Small intestine (tissue), 16 donors: ENCODE data around the gene MGST2. TPM values are rescaled to one million over a fixed set of nuclear protein-coding genes. Genes with fewer than 3 reads are reported as not detected.
A peak's percentile ranks its signal among the peaks of the same experiment; 100 is the strongest.

Experiments
- DNase-seq, 2 donors: peaks; one replicate each; pipeline versions ENCODE4 v3.0.0 to v3.0.0-alpha.2; 2013
- FAIRE-seq: peaks from 2 replicates; lab custom pipeline; 2012; peaks lifted over from hg19 to GRCh38; lab: Jason Lieb, UNC
- H3K27ac ChIP-seq, 3 donors: one replicate each; pipeline ENCODE4 v1.5.1; 2013; ENCODE audit warnings: low read length in 2 of 3, mild to moderate bottlenecking in 2 of 3, control low read depth in 1 of 3, inconsistent platforms in 1 of 3, low read depth in 1 of 3, moderate library complexity in 1 of 3
- H3K27me3 ChIP-seq, 3 donors: one replicate each; pipeline ENCODE4 v1.6.1; 2013; ENCODE audit warnings: low read length in 3 of 3, inconsistent platforms in 1 of 3; ENCODE audit not compliant: control insufficient read depth in 3 of 3, insufficient read depth in 3 of 3
- H3K36me3 ChIP-seq, 3 donors: one replicate each; pipeline ENCODE4 v1.6.1; 2013; ENCODE audit warnings: low read length in 3 of 3, inconsistent platforms in 1 of 3, low read depth in 1 of 3, mild to moderate bottlenecking in 1 of 3, moderate library complexity in 1 of 3; ENCODE audit not compliant: control insufficient read depth in 3 of 3, insufficient read depth in 2 of 3
- H3K4me1 ChIP-seq, 3 donors: one replicate each; pipeline ENCODE4 v1.6.1; 2013; ENCODE audit warnings: low read length in 2 of 3, inconsistent platforms in 1 of 3, low read depth in 1 of 3, mild to moderate bottlenecking in 1 of 3, moderate library complexity in 1 of 3; ENCODE audit not compliant: control insufficient read depth in 3 of 3, insufficient read depth in 2 of 3
- H3K4me3 ChIP-seq, 3 donors: one replicate each; pipeline ENCODE4 v1.5.1; 2013; ENCODE audit warnings: low read length in 3 of 3, control low read depth in 1 of 3, inconsistent platforms in 1 of 3, low read depth in 1 of 3, mild to moderate bottlenecking in 1 of 3, moderate library complexity in 1 of 3
- H3K9me3 ChIP-seq, 2 donors: one replicate each; pipeline ENCODE4 v1.6.1; 2013; ENCODE audit warnings: low read depth in 1 of 2, low read length in 1 of 2; ENCODE audit not compliant: control insufficient read depth in 2 of 2, insufficient read depth in 1 of 2
- WGBS, 3 donors: extraction: QIAGEN DNeasy Blood & Tissue Kit; methylation state at CpG; one replicate each; pipeline ENCODE4 v1.1.7; 2013; 5-methylcytosine and 5-hydroxymethylcytosine counted together
- long read RNA-seq, 10 donors: transcript quantifications; one replicate each; lab custom pipeline, GENCODE V29; 2026
- polyA plus RNA-seq, 4 donors: library from polyadenylated mRNA; stranded (reverse) in 3 of 4; unstranded in 1 of 4; fragments of 200-250 nt in 3 of 4; fragments of 120-200 nt in 1 of 4; gene quantifications; one replicate each; pipeline versions ENCODE4 v1.2.1 to v1.2.3, GENCODE V29; 2013
- donor health status: healthy with polysubstance abuse.
- donor health status: control.
- donor health status: control.
- donor health status: Bipolar disorder and iron deficiency.
- donor health status: healthy.

Gene MGST2
- 100 to 1,000 TPM; 120 to 225 (median 211) TPM for polyA plus RNA-seq
- long read RNA-seq, donor 1, transcript MGST2-201 (5 exons, 801 nt): major isoform, 193 of 346 reads
- long read RNA-seq, donor 1, transcript MGST2-205 (6 exons, 437 nt): minor isoform, 5 of 346 reads
- long read RNA-seq, donor 1, partial matches to known transcripts: 141 of 346 reads
- long read RNA-seq, donor 1, other reads (novel, unspliced or antisense): 0 of 346 reads
- long read RNA-seq, donor 2, transcript MGST2-201 (5 exons, 801 nt): major isoform, 61 of 102 reads
- long read RNA-seq, donor 2, partial matches to known transcripts: 40 of 102 reads
- long read RNA-seq, donor 2, other reads (novel, unspliced or antisense): 0 of 102 reads
- long read RNA-seq, donor 3, transcript MGST2-204 (4 exons, 634 nt): minor isoform, 5 of 146 reads
- long read RNA-seq, donor 3, transcript MGST2-201 (5 exons, 801 nt): major isoform, 71 of 146 reads
- long read RNA-seq, donor 3, partial matches to known transcripts: 68 of 146 reads
- long read RNA-seq, donor 3, other reads (novel, unspliced or antisense): 0 of 146 reads
- long read RNA-seq, donor 4, partial matches to known transcripts: 0 of 5 reads
- long read RNA-seq, donor 4, other reads (novel, unspliced or antisense): 0 of 5 reads
- long read RNA-seq, donor 5, transcript MGST2-201 (5 exons, 801 nt): major isoform, 17 of 25 reads
- long read RNA-seq, donor 5, partial matches to known transcripts: 6 of 25 reads
- long read RNA-seq, donor 5, other reads (novel, unspliced or antisense): 0 of 25 reads
- long read RNA-seq, donor 6, transcript MGST2-204 (4 exons, 634 nt): minor isoform, 5 of 159 reads
- long read RNA-seq, donor 6, transcript MGST2-201 (5 exons, 801 nt): major isoform, 74 of 159 reads
- long read RNA-seq, donor 6, partial matches to known transcripts: 79 of 159 reads
- long read RNA-seq, donor 6, other reads (novel, unspliced or antisense): 0 of 159 reads
- long read RNA-seq, donor 7, transcript MGST2-201 (5 exons, 801 nt): major isoform, 57 of 102 reads
- long read RNA-seq, donor 7, transcript MGST2-204 (4 exons, 634 nt): minor isoform, 10 of 102 reads
- long read RNA-seq, donor 7, partial matches to known transcripts: 32 of 102 reads
- long read RNA-seq, donor 7, other reads (novel, unspliced or antisense): 0 of 102 reads
- long read RNA-seq, donor 8, partial matches to known transcripts: 0 of 4 reads
- long read RNA-seq, donor 8, other reads (novel, unspliced or antisense): 0 of 4 reads
- long read RNA-seq, donor 9, transcript MGST2-201 (5 exons, 801 nt): major isoform, 15 of 29 reads
- long read RNA-seq, donor 9, partial matches to known transcripts: 14 of 29 reads
- long read RNA-seq, donor 9, other reads (novel, unspliced or antisense): 0 of 29 reads
- long read RNA-seq, donor 10, transcript MGST2-201 (5 exons, 801 nt): major isoform, 60 of 107 reads
- long read RNA-seq, donor 10, partial matches to known transcripts: 45 of 107 reads
- long read RNA-seq, donor 10, other reads (novel, unspliced or antisense): 0 of 107 reads

- H3K27me3 ChIP-seq: no peaks in the 10 kb centered on the region
- H3K36me3 ChIP-seq: peaks cover 0 to 4% (median 0%) of the 10 kb centered on the region in 3 donors
- 0 to 2% (median 1%) methylated on average over 31 to 32 of the region's 32 CpGs for WGBS, 3 donors
- H3K27ac ChIP-seq: peak within 1 kb of the TSS; percentile 75 to 98 (median 93)
- DNase-seq (peak; percentile 95 to 98), FAIRE-seq (no peak)
- no peaks in the 10 kb centered on the region for H3K9me3 ChIP-seq
- H3K4me1 ChIP-seq: peaks cover 10 to 56% (median 19%) of the 10 kb centered on the region in 3 donors
- peak within 1 kb of the TSS; percentile 52 to 87 (median 56) for H3K4me3 ChIP-seq
These were observed at the start of gene MGST2 for GRCh38 chr4:139665690-139666529. TSS of gene MGST2 (plus strand) at chr4:139665819. CDS start at chr4:139666020, 201 bp downstream.

DNA sequence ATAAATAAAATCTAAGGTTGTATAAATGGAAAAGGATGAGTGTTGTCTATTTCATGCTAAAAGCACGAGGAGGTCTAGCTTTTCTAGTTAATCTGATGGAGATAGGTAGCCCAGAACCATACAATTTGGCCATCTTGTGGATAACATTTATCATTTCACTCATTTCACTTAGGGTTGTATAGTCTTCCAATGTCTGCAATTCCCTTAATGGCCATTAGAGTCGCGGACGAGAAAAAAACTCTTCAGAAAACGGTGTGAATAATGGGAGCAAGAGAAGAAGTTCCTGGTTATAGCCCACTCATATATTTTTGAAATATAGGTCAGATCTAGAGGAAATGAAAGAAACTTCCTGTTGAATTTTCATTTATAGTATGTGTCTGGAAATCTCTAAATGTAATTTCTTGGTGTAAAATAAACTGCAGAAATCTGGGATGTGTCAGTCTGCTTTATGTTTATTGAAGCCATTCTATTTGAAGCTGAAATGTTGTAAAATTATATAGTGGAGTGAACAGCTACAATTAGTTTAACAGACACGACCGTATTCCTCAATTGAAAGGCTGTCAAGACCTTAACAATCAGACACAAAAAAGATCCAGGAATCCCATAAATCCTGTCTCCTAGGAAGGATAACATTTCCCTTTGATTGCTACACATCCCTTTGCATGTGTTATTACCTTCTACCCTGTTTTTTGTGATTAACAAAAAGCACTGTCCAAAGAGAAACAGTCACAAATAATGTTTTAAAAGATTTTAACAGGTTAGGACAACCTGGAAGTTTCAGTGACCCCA is 47.7 kb upstream of the MGST2 start:
- no peaks in the 10 kb centered on the region for H3K9me3 ChIP-seq
- no peaks in the 10 kb centered on the region for H3K4me1 ChIP-seq
- no peak overlapping the region for H3K4me3 ChIP-seq
- H3K36me3 ChIP-seq: no peaks in the 10 kb centered on the region
- WGBS, 3 donors: 60 to 78% (median 71%) methylated on average over 7 of the region's 7 CpGs
- H3K27ac ChIP-seq: no peak overlapping the region
- DNase-seq (no peak), FAIRE-seq (no peak)
- no peaks in the 10 kb centered on the region for H3K27me3 ChIP-seq

- peak; percentile 26 to 58 for DNase-seq
- FAIRE-seq: no peak
- no peaks in the 10 kb centered on the region for H3K36me3 ChIP-seq
These were observed 46.0 kb upstream of the MGST2 start for GRCh38 chr4:139619644-139620043.

DNA sequence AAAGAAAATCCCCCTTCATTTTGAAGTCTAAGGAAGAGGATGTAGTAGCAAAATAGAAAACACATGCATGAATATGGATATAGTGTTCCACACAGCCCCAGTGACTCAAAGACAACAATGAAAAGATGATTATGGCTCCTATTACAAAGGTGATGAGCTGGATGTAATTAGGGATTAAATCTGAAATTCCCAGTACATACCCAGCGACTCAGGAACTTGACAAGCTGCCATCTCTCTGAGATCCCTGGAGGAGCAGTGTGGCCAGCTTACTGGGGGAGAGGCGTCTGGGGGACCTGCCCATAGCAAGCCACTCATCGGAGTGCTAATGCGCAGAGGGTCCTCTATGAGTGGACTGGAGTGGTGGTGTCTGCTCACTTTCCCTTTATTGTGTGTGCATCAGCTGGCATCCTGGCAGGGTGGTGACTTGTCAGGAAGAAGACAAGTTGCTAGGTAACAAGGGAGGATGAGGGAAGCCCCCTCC is 42.7 kb upstream of the MGST2 start:
- WGBS, 3 donors: 53 to 65% (median 55%) methylated on average over 4 of the region's 4 CpGs
- DNase-seq (no peak), FAIRE-seq (no peak)
- Histone ChIP-seq H3K27ac (no peak overlapping the region), H3K9me3 (no peaks in the 10 kb centered on the region), H3K36me3 (no peaks in the 10 kb centered on the region), H3K27me3 (no peaks in the 10 kb centered on the region), H3K4me3 (no peak overlapping the region), H3K4me1 (no peaks in the 10 kb centered on the region)

More at GRCh38 chr4:139619644-139620043, 46.0 kb upstream of the MGST2 start:
- H3K27me3 ChIP-seq: no peaks in the 10 kb centered on the region
- H3K9me3 ChIP-seq: no peaks in the 10 kb centered on the region
- H3K4me1 ChIP-seq: no peaks in the 10 kb centered on the region
- 91% methylated on average over 5 of the region's 5 CpGs for WGBS, 3 donors
- no peak overlapping the region for H3K4me3 ChIP-seq
- no peak overlapping the region for H3K27ac ChIP-seq

DNA sequence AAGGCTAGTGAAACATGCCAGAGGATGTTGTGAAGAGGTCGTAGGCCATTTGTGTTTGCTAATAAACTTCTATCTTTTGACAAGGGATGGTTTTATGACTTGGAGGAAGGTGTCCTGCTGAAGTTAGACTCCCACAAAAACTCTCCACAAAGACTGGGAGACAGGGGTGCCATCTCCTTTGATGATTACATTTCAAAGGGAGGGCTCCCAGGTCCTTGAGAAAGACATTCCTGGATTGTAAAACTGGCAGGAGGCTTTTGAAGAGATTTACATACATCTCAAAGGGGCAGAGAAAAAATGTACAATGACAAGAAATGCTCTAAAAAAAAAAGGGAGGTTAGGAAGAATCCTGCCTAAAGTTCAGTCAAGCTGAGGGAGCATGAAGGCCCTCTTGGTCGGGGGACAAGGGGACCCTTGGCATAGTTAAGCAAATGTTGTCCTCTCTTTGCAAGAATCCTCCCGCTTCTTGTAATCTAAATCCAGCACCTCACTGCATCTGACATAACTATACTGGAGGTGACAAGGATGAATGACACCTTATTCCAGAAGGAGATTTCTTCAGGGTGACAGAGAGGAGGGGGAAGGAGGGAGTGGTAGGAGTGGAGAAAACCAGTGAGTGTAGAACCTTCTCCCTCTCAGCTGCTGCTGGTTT is 41.1 kb upstream of the MGST2 start:
- FAIRE-seq (no peak), DNase-seq (no peak)

DNA sequence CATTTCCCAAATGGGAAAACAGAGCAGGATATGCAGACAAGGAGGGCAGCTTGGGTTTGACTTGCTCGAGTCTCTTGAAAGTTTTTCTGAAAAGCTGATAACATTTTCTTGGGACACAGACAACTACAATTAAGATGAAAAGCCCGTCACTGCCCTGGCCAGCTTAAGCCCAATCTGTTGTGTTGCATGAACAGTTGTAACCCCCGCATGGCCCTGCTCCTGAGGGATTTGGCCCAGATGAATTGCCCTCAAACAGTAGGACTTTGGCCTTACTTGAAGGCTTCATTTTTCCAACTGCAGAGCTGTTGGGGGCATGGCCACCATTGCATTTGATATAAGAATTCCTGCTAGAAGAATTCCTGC is 40.5 kb upstream of the MGST2 start:
- H3K27ac ChIP-seq: no peak overlapping the region
- no peaks in the 10 kb centered on the region for H3K27me3 ChIP-seq
- peaks cover 0 to 5% (median 0%) of the 10 kb centered on the region in 3 donors for H3K4me1 ChIP-seq
- H3K4me3 ChIP-seq: no peak overlapping the region
- FAIRE-seq (no peak), DNase-seq (no peak)
- no peaks in the 10 kb centered on the region for H3K9me3 ChIP-seq
- H3K36me3 ChIP-seq: no peaks in the 10 kb centered on the region
- WGBS, 3 donors: 77 to 93% (median 81%) methylated on average over 3 of the region's 3 CpGs

More for the DNA sequence above, 41.1 kb upstream of the MGST2 start:
- peaks cover 0 to 5% (median 0%) of the 10 kb centered on the region in 3 donors for H3K4me1 ChIP-seq
- WGBS, 3 donors: 60 to 75% (median 68%) methylated on average over 3 of the region's 3 CpGs
- no peaks in the 10 kb centered on the region for H3K27me3 ChIP-seq
- no peak overlapping the region for H3K27ac ChIP-seq
- no peak overlapping the region for H3K4me3 ChIP-seq
- no peaks in the 10 kb centered on the region for H3K36me3 ChIP-seq
- H3K9me3 ChIP-seq: no peaks in the 10 kb centered on the region
